OCI-LY3 (cell line): ENCODE data around the gene FBXO3.

Experiments
- CTCF ChIP-seq: fragments of 200-600, 300-600 bp; sonication (generic); IDR thresholded peaks from 2 replicates; pipeline ENCODE4 v1.5.1; 2014; ENCODE audit warnings: antibody characterized with exemption, low read length, low read depth
- EZH2phosphoT487 ChIP-seq: fragments of 200-600 bp; shearing (Covaris generic); IDR thresholded peaks from 2 replicates; pipeline ENCODE4 v1.6.1; 2018; ENCODE audit warnings: antibody characterized with exemption, mixed run types, low read depth

DNA sequence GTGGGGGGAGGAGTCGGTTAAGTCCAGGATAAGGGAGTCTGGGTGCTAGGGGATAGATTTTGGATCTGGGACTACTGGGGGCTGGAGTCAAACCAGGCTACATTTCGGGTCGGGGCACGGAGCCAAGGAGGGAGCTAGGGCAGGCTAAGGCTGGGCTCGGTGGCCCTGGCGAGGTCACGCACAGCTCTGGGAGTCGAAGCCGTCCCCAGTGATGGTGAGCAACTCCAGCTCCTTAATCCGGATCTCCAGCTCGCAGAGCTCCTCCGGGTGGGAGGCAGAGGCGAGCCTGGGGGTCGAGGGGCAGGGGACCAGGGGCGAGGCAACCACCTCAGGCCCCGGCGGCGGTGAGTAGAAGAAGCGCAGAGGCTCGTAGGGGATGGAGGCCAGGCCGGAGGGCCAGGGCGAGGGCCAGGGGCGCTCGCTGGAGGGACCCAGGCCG is 74.2 kb downstream of the FBXO3 start:
- TF ChIP-seq CTCF (no peak), EZH2phosphoT487 (no peak)
